H9 (cell line): ENCODE measurements around the gene IMMP2L. TPM values are rescaled to one million over a fixed set of nuclear protein-coding genes. Genes with fewer than 3 reads are reported as not detected.

ENCODE experiments used
- DNase-seq: peaks from one replicate; pipeline ENCODE4 v3.0.0-alpha.2; 2017
- H2AFZ ChIP-seq: one replicate; pipeline ENCODE4 v1.6.1; 2013; ENCODE audit warnings: mild to moderate bottlenecking, low read length, control low read depth, moderate library complexity
- H2AK5ac ChIP-seq: 2 replicates; pipeline ENCODE4 v1.6.1; 2013; ENCODE audit warnings: low read length, control low read depth, mixed read lengths; ENCODE audit not compliant: insufficient read length
- H2BK120ac ChIP-seq: one replicate; pipeline ENCODE4 v1.6.1; 2013; ENCODE audit warnings: low read depth, mild to moderate bottlenecking, low read length, control low read depth, inconsistent platforms; ENCODE audit not compliant: poor library complexity, severe bottlenecking
- H2BK12ac ChIP-seq: 2 replicates; pipeline ENCODE4 v1.6.1; 2013; ENCODE audit warnings: low read length, control low read depth, mixed read lengths, low read depth; ENCODE audit not compliant: insufficient read length
- H2BK15ac ChIP-seq: 2 replicates; pipeline ENCODE4 v1.6.1; 2013; ENCODE audit warnings: low read depth, low read length, control low read depth
- H2BK20ac ChIP-seq: one replicate; pipeline ENCODE4 v1.6.1; 2013; ENCODE audit warnings: low read depth, mild to moderate bottlenecking, low read length, control low read depth, inconsistent platforms; ENCODE audit not compliant: poor library complexity, severe bottlenecking
- H2BK5ac ChIP-seq: 2 replicates; pipeline ENCODE4 v1.6.1; 2013; ENCODE audit warnings: low read length, control low read depth, mixed read lengths; ENCODE audit not compliant: insufficient read length
- H3K14ac ChIP-seq: 2 replicates; pipeline ENCODE4 v1.6.1; 2013; ENCODE audit warnings: low read length, control low read depth; ENCODE audit not compliant: insufficient read depth
- H3K18ac ChIP-seq: 2 replicates; pipeline ENCODE4 v1.6.1; 2013; ENCODE audit warnings: low read depth, mild to moderate bottlenecking, mixed read lengths, low read length, control low read depth; ENCODE audit not compliant: insufficient read length
- H3K23ac ChIP-seq: 2 replicates; pipeline ENCODE4 v1.6.1; 2013; ENCODE audit warnings: low read length, control low read depth, mixed read lengths, low read depth; ENCODE audit not compliant: insufficient read length
- H3K23me2 ChIP-seq: 2 replicates; pipeline ENCODE4 v1.6.1; 2013; ENCODE audit warnings: low read depth, mild to moderate bottlenecking, mixed read lengths, low read length, control low read depth; ENCODE audit not compliant: insufficient read length, poor library complexity, severe bottlenecking
- H3K27ac ChIP-seq: 2 replicates; pipeline ENCODE4 v1.5.1; 2013; ENCODE audit warnings: low read length, control low read depth, mixed read lengths, low read depth; ENCODE audit not compliant: insufficient read length
- H3K27me3 ChIP-seq: 2 replicates; pipeline ENCODE4 v1.6.1; 2013; ENCODE audit warnings: low read length, control low read depth, inconsistent platforms; ENCODE audit not compliant: insufficient read depth
- H3K4ac ChIP-seq: 2 replicates; pipeline ENCODE4 v1.6.1; 2013; ENCODE audit warnings: low read depth, mild to moderate bottlenecking, control low read depth, inconsistent platforms, low read length, moderate library complexity
- H3K4me1 ChIP-seq: 2 replicates; pipeline ENCODE4 v1.6.1; 2013; ENCODE audit warnings: low read length, control low read depth, inconsistent platforms; ENCODE audit not compliant: insufficient read depth
- H3K4me2 ChIP-seq: 2 replicates; pipeline ENCODE4 v1.6.1; 2013; ENCODE audit warnings: low read length, control low read depth, mixed read lengths; ENCODE audit not compliant: insufficient read length, insufficient read depth
- H3K56ac ChIP-seq: 2 replicates; pipeline ENCODE4 v1.6.1; 2013; ENCODE audit warnings: low read depth, mild to moderate bottlenecking, mixed read lengths, low read length, control low read depth; ENCODE audit not compliant: insufficient read length
- H3K79me1 ChIP-seq: 2 replicates; pipeline ENCODE4 v1.6.1; 2013; ENCODE audit warnings: low read depth, mild to moderate bottlenecking, moderate library complexity, low read length, control low read depth, inconsistent platforms; ENCODE audit not compliant: insufficient read depth, poor library complexity, severe bottlenecking
- H3K79me2 ChIP-seq: 2 replicates; pipeline ENCODE4 v1.6.1; 2013; ENCODE audit warnings: low read length, control low read depth, inconsistent platforms; ENCODE audit not compliant: insufficient read depth
- H3K9ac ChIP-seq: 2 replicates; pipeline ENCODE4 v1.6.1; 2013; ENCODE audit warnings: low read length, control low read depth, mixed read lengths; ENCODE audit not compliant: insufficient read length; ENCODE audit errors: extremely low read depth
- H3K9me3 ChIP-seq: one replicate; pipeline ENCODE4 v1.6.1; 2013; ENCODE audit warnings: low read depth, low read length, inconsistent platforms; ENCODE audit not compliant: control insufficient read depth
- H3T11ph ChIP-seq: one replicate; pipeline ENCODE4 v1.6.1; 2013; ENCODE audit warnings: mild to moderate bottlenecking, low read length, control low read depth, inconsistent platforms
- H4K20me1 ChIP-seq: one replicate; pipeline ENCODE4 v1.6.1; 2013; ENCODE audit not compliant: control insufficient read depth, insufficient read length, insufficient read depth
- H4K5ac ChIP-seq: 2 replicates; pipeline ENCODE4 v1.6.1; 2013; ENCODE audit warnings: low read depth, mild to moderate bottlenecking, mixed read lengths, low read length, control low read depth; ENCODE audit not compliant: insufficient read length
- H4K8ac ChIP-seq: replicated peaks from 2 replicates; pipeline ENCODE4 v1.6.1; 2013; ENCODE audit warnings: low read length, control low read depth, mixed read lengths, low read depth; ENCODE audit not compliant: insufficient read length
- H4K91ac ChIP-seq: 2 replicates; pipeline ENCODE4 v1.6.1; 2013; ENCODE audit warnings: low read depth, mild to moderate bottlenecking, moderate library complexity, mixed read lengths, low read length, control low read depth; ENCODE audit not compliant: insufficient read length
- H3K27ac Mint-ChIP-seq, 3 experiments: 2 replicates in 2 of 3; 3 replicates in 1 of 3; pipeline ENCODE4 v1.8.0; 2020 to 2021; ENCODE audit warnings: mixed read lengths in 3 of 3, mild to moderate bottlenecking in 1 of 3, moderate library complexity in 1 of 3
- H3K27me3 Mint-ChIP-seq: 2 replicates; pipeline ENCODE4 v1.8.0; 2021; ENCODE audit warnings: low read depth, mild to moderate bottlenecking, moderate library complexity, mixed read lengths
- H3K36me3 Mint-ChIP-seq, 3 experiments: 2 replicates in 2 of 3; 3 replicates in 1 of 3; pipeline ENCODE4 v1.8.0; 2020 to 2021; ENCODE audit warnings: low read depth in 3 of 3, mixed read lengths in 3 of 3; ENCODE audit not compliant: insufficient read depth in 1 of 3
- H3K4me1 Mint-ChIP-seq, 2 experiments: 2 replicates each; pipeline ENCODE4 v1.8.0; 2020; ENCODE audit warnings: mixed read lengths in 2 of 2
- H3K4me3 Mint-ChIP-seq, 2 experiments: 2 replicates in 1 of 2; 3 replicates in 1 of 2; pipeline ENCODE4 v1.8.0; 2020 to 2021; ENCODE audit warnings: mild to moderate bottlenecking in 2 of 2, mixed read lengths in 2 of 2, moderate library complexity in 1 of 2
- H3K9me3 Mint-ChIP-seq, 2 experiments: 2 replicates in 1 of 2; 3 replicates in 1 of 2; pipeline ENCODE4 v1.8.0; 2020; ENCODE audit warnings: mild to moderate bottlenecking in 2 of 2, mixed read lengths in 2 of 2, moderate library complexity in 1 of 2
- CTCF ChIP-seq: fragments of 200-600 bp; sonication (generic); conservative IDR thresholded peaks from 3 replicates; pipeline ENCODE4 v1.8.0; 2021; ENCODE audit warnings: antibody characterized with exemption, mild to moderate bottlenecking
- WGBS: extraction: QIAGEN DNeasy Blood & Tissue Kit; methylation state at CpG from one replicate; pipeline ENCODE4 v1.1.7; 2013; ENCODE audit warnings: missing lambda C conversion rate, low lambda C conversion rate, mixed read lengths; ENCODE audit not compliant: insufficient read length; ENCODE audit errors: extremely low coverage; 5-methylcytosine and 5-hydroxymethylcytosine counted together
- total RNA-seq: library from RNA; stranded (reverse); gene quantifications from 2 replicates; pipeline ENCODE4 v1.2.1, GENCODE V29; 2021

Gene IMMP2L
- total RNA-seq, 1 experiment from 2014 or later: 14.7 TPM

DNA sequence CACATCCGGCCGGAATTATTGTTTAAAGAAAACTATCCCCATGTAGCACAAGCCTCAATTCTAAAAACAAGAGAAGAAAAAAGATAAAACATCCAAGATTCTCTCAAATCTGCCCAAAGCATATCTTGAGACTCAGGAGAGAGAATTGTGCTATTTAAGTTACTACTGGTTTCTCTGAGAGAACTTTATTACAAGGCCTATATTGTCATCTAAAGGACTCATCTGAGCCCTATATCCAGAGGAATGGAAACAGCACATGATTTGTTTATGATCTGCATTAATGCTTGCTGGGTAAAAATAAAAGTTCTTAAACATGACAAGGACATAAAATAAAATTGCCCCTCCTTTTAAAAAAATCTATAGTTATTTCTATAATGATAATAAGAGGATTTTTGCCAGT is 446.3 kb downstream of the IMMP2L start:
- Histone ChIP-seq H3K9me3 (no peaks in the 10 kb centered on the region), H2BK5ac (no peak overlapping the region), H3K9ac (no peak overlapping the region), H2BK12ac (no peak overlapping the region), H2BK15ac (no peak overlapping the region), H2BK20ac (no peak overlapping the region), H4K20me1 (no peaks in the 10 kb centered on the region), H4K91ac (no peak overlapping the region), H3T11ph (no peak overlapping the region), H2BK120ac (no peak overlapping the region), H3K23ac (no peak overlapping the region), H3K27me3 (no peaks in the 10 kb centered on the region), H4K5ac (no peak overlapping the region), H3K18ac (no peak overlapping the region), H4K8ac (no peak overlapping the region), H3K23me2 (no peaks in the 10 kb centered on the region), H3K56ac (no peak overlapping the region), H3K4me2 (no peak overlapping the region), H3K4ac (no peak overlapping the region), H3K4me1 (no peaks in the 10 kb centered on the region), H3K27ac (no peak overlapping the region), H3K14ac (no peak overlapping the region), H3K79me1 (no peaks in the 10 kb centered on the region), H2AK5ac (no peak overlapping the region), H3K79me2 (no peaks in the 10 kb centered on the region), H2AFZ (no peak overlapping the region)
- DNase-seq: no peak
- H3K27ac Mint-ChIP-seq: peak overlapping the region in 2 of 3 experiments; percentile 5 to 40; a peak in 3 of 7 replicates
- peaks cover 4 to 7% of the 10 kb centered on the region in 2 experiments; a peak in 3 of 4 replicates for H3K4me1 Mint-ChIP-seq
- H3K36me3 Mint-ChIP-seq: no peaks in the 10 kb centered on the region; a peak in 1 of 7 replicates
- no peaks in the 10 kb centered on the region for H3K9me3 Mint-ChIP-seq
- no peak overlapping the region for H3K4me3 Mint-ChIP-seq
- WGBS: no CpG with 5 or more reads among the region's 2 CpGs
- H3K27me3 Mint-ChIP-seq: no peaks in the 10 kb centered on the region
- TF ChIP-seq CTCF: no peak
